Measurements from ENCODE around the gene FAM120A.
A peak's percentile ranks its signal among the peaks of the same experiment; 100 is the strongest.

FAM120A gene

DNA sequence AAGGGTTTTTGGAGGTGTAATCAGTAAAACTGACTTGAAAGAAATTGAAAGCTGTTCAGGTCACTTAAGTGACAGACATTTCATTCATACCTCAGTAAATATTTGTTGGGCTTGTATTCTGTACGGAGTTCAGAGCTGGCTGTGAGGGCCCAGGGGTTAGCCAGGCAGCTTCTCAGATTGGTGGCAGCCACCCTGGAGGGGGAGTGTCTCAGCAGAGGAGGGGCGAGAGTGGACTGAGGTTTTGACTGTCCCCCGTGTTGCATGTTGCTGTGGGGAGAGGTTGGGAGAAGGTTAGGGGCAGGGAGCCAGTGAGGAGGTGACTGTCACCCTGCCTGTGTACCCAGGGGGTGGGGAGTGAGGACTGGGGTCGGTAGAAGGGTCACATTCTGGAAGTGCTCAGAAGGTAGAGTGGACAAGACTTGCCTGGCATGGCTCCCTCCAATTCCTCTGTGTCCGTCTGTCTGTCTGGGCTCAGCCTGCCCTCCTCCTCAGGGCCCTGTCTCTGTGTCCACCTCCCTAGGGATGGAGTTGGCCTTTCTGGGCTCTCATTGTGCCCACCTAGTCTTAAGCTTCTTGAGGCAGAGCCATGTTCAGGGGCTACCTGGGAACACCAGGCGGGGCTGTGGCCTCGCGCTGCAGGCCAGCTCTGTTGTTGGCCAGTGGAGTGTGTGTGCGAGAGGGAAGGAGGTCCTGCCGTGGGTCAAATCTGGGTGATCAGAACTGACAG is 129.3 kb downstream of the FAM120A start:
- DNase-seq, result peak; percentile 52

DNA sequence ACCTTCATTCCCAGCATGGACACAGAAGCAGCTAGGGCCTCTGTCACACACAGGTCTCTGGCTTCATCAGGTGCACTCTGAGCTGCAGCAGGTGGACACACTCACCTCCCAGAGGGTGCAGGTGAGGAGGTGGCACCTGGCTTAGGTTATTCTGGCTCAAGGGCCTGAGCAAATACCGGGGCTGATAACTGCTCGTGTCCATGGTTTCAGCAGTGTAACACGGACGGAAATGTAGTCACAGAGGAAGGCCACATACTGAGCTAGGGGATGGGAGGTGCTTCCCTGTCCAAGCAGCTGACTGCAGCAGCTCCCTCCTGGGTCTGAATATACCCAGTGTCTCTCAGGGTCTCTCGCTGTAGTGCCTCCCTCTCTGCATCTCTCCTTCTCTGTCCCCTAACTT is 130.6 kb downstream of the FAM120A start:
- DNase-seq, result peak; percentile 98

DNA sequence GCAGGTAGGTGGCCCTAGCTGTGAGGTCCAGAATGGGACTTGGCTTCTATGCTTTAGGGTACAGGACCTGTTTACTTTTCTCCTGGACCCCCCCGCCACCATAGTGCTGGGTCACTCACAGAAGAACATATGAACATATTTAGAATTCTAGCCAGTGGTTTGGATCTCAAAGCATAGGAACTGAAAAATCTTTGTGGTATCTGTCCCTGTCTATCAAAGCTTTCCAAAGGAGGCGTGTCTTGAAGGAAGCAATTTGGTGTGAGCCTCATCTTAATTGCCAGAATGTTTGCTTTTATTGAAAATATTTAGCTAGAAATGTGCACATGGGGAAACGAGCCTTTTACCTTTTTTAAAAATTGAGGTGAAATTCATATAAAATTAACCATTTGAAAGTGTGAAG is 131.1 kb downstream of the FAM120A start:
- peak; percentile 55 for DNase-seq

DNA sequence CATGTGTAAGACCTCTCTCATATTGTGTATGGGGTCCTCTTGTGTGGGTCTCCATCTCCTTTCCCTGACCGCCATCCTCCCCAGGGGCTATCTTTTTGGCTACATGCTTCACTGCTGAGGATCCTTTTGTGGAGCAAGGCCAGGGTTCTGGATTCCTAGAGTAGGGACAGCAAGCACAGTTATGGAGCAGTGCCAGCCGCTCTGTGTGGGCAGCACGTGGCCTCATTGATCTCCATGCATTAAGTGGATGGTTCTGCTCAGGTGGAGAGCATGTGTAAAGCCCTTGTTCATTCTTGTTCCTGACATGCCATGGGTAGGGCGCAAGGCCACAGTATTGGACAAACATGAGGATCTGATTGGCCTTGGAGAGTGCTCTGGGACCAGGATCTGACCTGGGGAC is 133.8 kb downstream of the FAM120A start:
- DNase-seq, result no peak

DNA sequence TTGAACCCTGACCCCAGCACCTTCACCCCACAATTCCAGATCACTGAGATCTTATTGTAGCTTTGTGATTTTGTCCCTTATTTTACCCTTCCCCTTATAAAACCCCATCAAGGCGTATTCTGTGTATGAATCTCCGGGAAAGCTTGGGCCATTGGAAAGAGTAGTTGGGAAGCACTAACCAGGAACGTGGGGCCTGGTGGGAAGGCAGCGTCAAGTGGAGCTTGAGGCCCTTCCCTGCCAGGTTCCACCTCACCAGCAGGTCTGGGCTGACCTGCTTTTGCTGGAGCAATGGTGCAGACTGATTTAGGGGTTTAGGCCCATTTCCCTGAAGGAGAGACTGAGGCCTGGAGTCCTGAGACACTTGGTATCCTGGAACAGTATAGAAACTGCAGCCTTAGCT is 134.2 kb downstream of the FAM120A start:
- no peak for DNase-seq

DNA sequence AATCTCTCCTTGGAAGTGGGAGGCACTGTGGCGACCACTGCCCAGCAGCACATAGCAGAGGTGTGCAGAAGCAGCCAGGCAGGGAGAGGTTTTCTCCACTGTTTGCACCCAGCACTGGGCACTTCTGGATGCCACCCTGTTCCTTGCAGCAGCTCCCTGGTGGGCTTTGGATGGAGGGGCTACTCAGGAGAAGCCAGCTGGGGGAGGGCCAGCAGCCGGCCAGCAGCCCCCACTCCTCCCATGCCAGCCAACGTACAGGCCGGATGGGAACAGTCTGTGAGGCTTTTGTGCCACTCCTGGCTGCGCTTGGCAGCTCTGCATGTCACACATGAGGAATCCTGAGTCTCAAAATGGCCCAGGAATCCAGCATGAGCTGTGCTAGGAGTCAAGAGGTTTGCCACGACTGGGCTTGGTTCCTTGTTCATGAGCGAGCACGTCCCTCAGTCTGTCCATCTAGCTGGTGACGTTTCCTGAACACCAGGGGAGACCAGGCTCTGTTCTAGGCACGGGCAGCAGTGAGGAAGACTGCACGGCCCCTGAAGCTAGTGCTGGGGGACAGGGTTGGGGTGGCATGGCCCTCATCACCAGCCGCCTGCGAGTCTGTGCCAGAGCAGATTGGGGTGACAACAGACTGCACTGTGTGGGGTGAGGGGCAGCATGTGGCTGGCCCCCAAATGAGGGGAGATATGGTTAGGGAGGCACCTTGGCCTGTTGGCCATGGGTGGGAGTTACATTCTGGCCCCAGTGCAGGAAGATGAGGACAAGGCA is 135.0 kb downstream of the FAM120A start:
- DNase-seq, result no peak

DNA sequence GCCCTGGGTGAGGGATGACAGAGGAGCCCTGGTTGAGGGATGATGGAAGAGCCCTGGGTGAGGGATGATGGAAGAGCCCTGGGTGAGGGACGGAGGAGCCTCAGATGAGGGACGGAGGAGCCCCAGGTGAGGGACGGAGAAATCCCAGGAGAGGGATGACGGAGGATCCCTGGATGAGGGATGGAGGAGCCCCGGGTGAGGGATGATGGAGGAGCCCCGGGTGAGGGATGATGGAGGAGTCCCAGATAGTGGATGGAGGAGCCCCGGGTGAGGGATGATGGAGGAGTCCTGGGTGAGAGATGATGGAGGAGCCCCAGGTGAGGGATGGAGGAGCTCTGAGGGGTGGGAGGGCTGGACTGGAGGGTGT is 135.8 kb downstream of the FAM120A start:
- DNase-seq, result no peak

DNA sequence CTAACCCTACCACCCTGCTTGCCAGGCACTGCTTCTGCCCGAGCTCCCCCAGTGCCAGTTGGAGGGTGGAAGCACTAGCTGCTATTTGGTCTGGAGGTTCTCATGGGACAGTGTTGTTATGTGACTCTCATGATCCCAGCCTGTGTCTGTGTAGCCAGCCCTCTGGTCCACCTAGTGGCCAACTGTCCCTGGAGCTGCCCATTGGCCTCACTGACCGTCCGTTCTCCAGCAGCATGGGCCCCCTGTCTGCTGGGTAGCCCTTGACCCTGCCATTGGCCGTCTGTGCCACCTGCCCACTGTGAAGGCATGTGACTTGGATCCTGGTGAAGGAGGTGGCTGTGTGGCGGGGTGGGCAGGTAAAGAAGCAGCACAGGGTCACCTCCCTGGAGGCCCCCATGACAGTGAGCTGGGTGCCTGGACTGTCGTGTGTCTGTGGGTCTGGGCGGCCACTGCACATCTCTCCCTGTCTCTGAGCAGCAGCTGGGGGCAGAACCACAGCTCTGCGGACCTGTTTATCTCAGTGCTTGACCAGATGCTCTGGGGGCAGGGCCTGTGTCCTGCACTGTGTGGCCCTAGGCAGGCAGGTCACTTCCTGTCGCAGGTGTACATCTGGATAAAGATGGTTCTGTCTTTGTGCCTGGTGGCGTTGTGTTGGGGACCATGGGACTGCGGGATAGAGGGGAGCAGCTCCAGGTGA is 136.3 kb downstream of the FAM120A start:
- DNase-seq, result no peak

DNA sequence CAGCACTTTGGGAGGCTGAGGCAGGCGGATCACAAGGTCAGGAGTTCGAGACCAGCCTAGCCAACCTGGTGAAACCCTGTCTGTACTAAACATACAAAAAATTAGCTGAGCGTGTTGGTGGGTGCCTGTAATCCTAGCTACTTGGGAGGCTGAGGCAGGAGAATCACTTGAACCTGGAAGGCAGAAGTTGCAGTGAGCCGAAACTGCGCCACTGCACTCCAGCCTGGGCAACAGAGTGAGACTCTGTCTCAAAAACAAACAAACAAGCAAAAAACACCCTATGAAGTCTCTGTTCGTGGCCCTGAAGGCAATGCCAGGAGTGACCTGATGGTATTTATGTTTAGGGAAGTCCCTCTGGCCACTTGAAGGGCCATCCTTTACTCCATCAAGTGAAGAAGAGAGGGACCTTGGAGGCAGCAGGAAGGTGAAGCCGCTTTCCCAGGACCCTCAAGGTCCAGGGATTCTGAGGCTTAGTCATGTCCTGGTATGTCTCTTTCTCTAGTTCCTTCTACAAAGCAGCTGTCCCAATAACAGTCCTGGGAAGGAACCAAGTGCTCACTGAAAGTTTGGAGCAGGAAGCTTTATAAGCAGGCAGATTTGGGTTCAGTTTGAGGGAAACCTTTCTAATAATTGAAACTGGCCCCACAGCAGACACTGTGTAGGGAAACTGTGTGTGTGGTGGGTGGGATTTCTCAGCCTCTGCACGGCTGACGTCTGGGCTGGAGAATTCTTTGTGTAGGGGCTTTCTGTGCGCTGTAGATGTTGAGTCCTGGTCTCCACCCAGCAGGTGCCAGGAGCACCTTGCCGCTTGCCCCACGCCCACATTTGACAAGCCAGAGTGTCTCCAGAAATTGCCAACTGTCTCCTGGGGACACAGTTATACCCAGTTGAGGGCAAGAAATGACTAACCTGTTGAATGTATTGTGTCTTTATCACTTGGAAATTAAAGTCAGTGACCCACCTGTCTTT is 137.4 kb downstream of the FAM120A start:
- DNase-seq, result no peak

DNA sequence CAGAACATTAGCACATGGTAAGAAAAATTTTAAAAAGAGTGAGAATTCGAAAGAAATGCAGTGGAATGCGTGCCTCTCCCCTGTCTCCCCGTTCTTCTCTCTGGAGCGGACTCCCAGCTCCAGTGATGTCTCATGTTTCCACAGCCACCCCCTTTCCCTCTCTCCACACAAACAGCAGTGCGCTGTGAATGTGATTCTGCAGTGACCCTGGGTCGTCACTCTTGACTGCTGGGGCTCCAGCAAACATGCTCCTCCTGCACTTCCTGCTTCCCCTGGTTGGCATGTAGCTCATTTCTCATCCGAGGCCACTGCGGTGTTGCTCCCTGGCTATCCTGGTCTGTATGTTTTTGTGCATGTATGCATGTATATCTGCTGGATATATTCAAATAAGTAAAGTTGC is 138.2 kb downstream of the FAM120A start:
- DNase-seq, result no peak

DNA sequence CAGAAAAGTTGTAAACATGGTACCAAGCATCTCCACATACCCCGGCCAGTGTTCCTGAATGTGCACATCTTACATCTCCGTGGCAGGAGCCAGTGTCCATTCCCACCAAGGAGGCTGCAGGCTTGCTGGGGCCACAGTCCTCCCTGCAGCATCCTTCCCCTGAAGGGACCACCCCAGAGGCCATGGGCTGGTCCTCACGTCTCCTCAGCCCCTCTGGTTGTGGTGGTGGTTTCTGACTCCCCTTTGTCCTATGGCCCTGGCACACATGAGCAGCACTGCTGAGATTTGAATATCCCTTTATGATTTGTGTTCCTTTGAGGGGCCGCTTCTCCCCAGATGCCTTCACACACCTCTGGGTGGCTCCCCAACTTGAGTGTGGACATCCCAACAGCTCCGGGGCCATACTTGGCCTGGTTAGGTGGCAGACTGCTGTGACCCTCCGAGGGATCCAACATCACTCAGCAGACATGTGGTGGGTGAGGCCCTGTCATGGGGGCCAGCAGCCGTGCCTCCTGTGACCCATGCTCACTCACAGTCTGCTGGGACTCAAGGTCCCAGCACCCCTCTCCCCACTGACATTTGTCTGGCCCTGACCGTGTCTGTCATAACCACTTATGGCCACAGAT is 139.2 kb downstream of the FAM120A start:
- DNase-seq, result no peak

DNA sequence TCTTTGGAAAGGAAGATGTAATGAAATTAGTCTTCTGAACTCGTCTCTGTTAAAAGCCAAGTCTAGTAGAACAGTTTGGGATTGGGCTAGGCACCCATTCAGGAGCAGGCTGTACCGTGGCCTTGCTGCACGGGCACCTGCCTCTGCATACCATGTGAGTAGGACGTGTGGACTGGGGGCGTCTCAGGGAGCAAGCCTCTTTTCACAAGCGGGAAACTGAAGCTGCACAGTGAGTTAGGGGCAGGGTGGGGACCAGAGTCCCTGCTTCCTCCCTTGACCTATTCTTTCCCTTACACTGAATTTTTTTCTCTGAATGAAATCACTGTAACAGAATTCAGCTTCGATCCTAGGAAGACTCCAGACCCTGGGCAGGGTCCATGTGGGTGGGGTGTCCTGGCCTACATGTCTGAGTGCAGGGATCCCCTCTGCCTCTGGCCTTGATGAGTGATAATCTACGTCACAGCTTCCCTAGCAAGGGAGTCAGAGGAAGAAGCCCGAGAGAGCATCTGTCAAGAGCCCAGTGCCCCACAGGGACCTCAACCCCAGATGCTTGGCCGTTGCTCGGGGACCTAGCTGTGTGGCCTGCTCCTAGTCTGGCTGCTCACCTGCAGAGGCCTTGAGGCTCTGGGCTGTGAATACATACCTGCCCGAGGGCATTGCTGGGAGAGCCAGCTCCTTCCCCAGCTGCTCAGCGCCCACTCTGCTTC is 140.0 kb downstream of the FAM120A start:
- DNase-seq, result no peak

DNA sequence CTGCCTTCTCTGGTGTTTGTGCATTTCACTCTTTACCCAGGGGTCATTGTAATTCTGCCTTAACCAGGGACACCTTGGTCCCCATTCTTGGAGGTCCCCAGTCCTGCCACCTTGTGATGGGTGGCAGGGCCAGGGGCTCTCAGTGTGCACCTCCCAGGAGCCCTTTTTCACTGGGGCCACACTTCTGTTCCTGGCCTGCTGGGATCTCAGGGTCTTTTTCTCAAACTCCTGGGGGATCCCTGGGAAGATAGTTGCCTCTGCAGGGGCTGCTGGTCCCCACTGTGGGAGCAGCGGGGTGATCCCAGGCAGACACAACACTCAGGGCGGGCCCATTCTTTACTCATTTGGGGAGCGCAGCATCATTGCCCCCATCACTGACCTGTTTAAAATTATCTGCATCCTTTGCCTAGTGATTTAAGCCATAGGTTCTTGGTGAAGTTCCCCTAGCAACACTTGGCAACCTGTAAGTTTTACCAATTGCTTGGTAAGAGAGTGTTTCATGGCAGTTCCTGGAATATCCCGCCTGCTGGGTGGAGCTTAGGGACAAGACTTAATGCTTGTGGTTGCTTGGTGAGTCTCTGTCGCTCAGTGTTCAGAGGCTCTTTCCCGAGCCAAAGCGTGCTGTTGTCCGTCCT is 140.6 kb downstream of the FAM120A start:
- DNase-seq, result no peak

DNA sequence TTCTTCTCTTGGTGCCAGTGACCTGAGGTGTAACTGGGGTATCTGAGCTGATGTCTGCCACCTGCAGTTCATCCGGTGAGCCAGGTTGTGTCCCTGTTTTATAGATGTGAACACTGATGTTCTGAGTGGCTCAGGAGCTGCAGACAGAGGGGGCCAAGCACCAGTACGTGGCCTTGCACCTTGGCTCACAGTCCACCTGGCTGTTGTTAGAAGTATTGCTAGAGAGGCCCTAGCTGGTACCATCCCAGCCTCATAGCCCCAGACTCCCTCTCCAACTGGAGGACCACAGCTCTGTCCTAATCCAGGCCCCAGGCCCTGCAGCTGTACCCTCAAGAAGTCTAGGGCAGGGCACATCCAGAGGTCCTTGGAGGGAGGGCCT is 141.1 kb downstream of the FAM120A start:
- peak; percentile 52 for DNase-seq

DNA sequence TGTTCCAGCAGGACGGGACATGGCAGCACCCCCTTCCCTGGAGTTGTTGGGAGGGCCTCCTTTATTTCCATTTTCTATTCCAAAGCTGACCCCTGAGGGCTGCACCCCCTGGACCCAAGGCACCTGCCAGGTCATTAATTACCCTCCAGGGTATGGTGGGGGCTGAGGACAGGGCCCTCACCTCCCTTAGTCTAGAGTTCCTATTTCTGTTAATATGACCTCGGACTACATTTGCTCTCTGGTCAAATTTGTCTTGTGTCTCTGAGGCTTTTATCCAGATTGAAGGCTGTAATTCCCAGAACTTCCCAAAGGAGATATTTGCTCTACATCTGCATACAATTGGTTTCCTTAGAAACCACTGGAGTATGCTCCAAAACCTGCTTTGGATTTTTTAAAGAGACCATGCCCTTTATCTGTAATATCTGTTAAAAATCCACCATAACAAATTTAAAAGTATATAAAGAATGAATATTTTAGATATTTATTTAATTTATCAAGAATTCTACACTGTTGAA is 141.7 kb downstream of the FAM120A start:
- DNase-seq, result no peak

DNA sequence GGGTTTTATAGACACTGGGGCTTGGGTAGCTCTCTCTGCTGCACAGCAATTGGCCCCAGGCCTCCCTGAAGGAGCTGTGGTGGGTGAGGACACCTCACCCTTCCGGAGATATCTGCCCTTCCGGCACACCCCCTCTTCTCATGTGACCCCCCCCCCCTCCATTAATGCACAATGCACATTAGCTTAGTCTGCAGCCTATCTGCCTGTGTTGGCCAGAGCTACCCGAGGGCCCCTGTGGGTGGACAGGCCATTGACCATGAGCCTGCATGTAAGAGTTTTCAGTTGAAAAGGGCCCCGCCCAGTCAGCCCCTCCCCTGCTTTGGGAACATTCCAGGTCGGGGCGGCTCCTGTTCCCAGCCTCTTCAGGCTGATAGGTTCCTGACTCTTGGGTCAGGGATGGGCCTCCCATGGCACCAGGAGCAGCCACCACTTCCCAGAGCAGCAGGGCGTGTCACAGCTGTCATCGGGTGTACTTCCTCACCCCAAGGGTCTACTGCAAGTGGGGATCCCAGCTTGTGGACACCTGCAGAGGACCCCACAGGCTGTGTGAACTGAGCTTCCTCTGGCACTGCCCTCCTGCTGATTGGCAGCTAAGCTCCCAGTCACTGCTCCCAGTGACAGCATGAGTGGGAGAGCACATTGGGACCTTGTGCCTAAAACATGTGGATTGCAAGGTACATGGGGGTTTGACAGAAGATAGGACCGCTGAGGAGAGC is 142.7 kb downstream of the FAM120A start:
- no peak for DNase-seq

DNA sequence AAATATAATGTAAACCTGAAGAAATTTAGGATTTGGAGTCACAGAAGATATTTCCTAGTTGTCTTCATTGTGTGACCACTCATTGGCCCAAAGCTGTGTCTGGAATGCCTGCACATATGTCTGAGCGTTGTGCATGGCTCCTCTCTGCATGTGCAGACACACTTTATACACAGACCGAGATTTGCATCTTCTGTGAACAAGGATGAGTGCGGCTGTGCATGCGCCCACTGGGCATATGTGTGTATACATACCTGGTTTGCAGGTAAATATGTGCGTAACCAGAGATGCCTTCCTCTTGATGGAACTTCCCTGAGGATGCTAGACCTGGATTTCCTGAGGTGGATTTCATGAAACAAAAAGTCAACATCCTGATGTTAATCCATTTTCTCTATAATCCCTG is 144.0 kb downstream of the FAM120A start:
- no peak for DNase-seq

DNA sequence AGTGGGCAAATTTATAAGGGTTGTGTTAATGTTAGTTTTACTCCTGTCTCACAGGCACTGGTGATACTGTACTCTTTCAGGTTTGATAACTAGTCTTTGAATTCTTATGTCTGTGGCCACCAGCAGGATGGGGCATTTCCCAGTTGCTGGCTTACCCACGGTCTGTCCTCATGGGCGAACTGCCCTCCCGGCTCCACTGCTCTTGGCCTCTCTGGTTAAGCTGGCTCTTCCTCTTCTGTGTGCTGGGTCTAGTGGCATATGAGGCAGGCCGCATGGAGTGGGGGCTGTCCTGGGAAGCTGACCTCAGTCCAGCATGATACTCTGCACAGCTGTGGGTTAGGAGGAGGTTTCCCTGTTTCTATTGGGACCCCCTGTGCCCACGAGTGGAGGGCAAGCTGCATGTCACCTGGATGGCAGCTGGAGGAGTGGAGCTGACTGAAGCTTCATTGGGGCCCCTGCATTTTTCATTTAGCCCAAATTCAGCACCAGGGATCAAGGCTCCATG is 144.4 kb downstream of the FAM120A start:
- no peak for DNase-seq

DNA sequence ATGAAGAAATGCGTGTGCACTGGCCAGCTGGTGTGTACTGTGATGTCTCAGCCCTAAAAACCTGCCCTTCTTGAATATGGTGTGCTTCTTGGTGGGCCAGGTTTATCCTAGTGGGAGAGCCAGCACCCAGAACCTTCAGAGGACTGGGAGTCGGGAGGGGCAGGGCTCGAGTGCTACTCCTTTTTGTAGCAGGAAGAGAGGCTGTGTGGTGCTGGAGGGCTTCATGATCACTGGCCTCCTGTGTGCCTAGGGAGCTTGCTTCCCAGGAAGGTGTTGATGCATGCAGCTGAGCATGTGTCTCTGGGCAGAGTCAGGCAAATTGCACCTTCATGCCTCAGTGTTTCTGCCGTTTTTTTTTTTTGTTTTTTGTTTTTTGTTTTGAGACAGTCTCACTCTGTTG is 144.9 kb downstream of the FAM120A start:
- no peak for DNase-seq

DNA sequence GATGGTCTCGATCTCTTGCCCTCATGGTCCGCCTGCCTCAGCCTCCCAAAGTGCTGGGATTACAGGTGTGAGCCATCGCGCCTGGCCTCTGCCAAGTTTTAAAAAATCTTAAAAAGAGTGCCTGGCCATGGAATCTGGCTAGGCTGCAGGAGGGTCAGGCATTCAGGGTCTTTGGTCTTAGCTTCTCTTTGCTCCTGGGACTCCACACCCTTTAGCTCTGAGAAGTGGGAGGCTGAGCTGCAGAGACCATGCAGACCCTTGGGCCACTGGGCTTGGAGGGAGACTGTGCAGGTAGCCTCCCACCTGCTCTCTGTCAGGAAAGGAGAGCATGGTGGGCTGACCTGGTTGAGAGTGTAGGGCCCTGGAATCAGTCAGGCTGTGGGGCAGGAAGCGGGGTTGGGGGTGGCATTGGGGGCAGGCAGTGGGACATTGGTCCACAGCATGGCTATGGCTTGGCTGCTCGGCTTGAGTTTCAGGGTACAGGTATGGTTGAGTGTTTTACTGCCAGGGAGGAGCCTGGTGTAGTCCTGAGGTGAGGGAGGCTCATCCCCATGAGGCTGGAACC is 145.7 kb downstream of the FAM120A start:
- no peak for DNase-seq
